ENCODE results near the gene MECR.
"Not testable (repeated sequence)": the region's sequence is repeated elsewhere in the genome, so short reads cannot be mapped to it uniquely, and the experiment has no call there.

MECR gene

GRCh38 chr1:29230204-29230552, 556 bp downstream of the MECR start:
- DNase-seq (ENCODE audit: extremely low read depth, low read depth), result no peak
- no peak for TF ChIP-seq CTCF (IDR thresholded peaks at IDR 0.05; ENCODE audit: low read depth, low read length, missing control alignments)
- peak overlapping the region; percentile 92 for H3K4me3 ChIP-seq (replicated peaks; ENCODE audit: low read depth, low read length)

- no peak for DNase-seq (ENCODE audit: extremely low read depth, low read depth)
- no peak overlapping the region for H3K4me3 ChIP-seq (replicated peaks; ENCODE audit: low read depth, low read length)
- TF ChIP-seq CTCF (IDR thresholded peaks at IDR 0.05; ENCODE audit: low read depth, low read length, missing control alignments), result no peak
Measured at GRCh38 chr1:29227511-29227910, 3.2 kb downstream of the MECR start.

GRCh38 chr1:29225361-29225760, 5.4 kb downstream of the MECR start:
- TF ChIP-seq CTCF (IDR thresholded peaks at IDR 0.05; ENCODE audit: low read depth, low read length, missing control alignments), result no peak
- no peak overlapping the region for H3K4me3 ChIP-seq (replicated peaks; ENCODE audit: low read depth, low read length)
- no peak for DNase-seq (ENCODE audit: extremely low read depth, low read depth)

GRCh38 chr1:29224356-29224837, 6.3 kb downstream of the MECR start:
- H3K4me3 ChIP-seq (replicated peaks; ENCODE audit: low read depth, low read length), result no peak overlapping the region
- TF ChIP-seq CTCF (IDR thresholded peaks at IDR 0.05; ENCODE audit: low read depth, low read length, missing control alignments), result no peak
- no peak for DNase-seq (ENCODE audit: extremely low read depth, low read depth)

GRCh38 chr1:29223521-29223920, 7.2 kb downstream of the MECR start:
- no peak overlapping the region for H3K4me3 ChIP-seq (replicated peaks; ENCODE audit: low read depth, low read length)
- DNase-seq (ENCODE audit: extremely low read depth, low read depth), result no peak
- TF ChIP-seq CTCF (IDR thresholded peaks at IDR 0.05; ENCODE audit: low read depth, low read length, missing control alignments), result no peak

- DNase-seq (ENCODE audit: extremely low read depth, low read depth), result no peak
- TF ChIP-seq CTCF (IDR thresholded peaks at IDR 0.05; ENCODE audit: low read depth, low read length, missing control alignments), result no peak
- no peak overlapping the region for H3K4me3 ChIP-seq (replicated peaks; ENCODE audit: low read depth, low read length)
Measured at GRCh38 chr1:29222686-29223085, 8.0 kb downstream of the MECR start.

- H3K4me3 ChIP-seq (replicated peaks; ENCODE audit: low read depth, low read length); DNase-seq (ENCODE audit: extremely low read depth, low read depth): not testable (repeated sequence)
Measured at GRCh38 chr1:29222260-29222659, 8.5 kb downstream of the MECR start.

Data from HFF-Myc (cell line).